Measurements from ENCODE around the gene PGAP1.

- TF ChIP-seq CTCF (IDR thresholded peaks at IDR 0.05) (no peak), ZFX (IDR thresholded peaks at IDR 0.05; ENCODE audit: borderline replicate concordance) (no peak)
These were observed 73.0 kb downstream of the PGAP1 start for GRCh38 chr2:196853301-196854087.
